Activated B cell treated with CpG ODN at 0.5 μM for 24 hours (primary cell): ENCODE data around the gene TFEB. TPM values are rescaled to one million over a fixed set of nuclear protein-coding genes. Genes with fewer than 3 reads are reported as not detected.

Experiments used
- ATAC-seq: fragments of 200-7000 bp; cut with Tn5 transposase; one replicate; pipeline ENCODE4 v1.10.0; 2021; ENCODE audit warnings: low read depth, mild to moderate bottlenecking, moderate library complexity
- CTCF ChIA-PET: fragments of 350-600 bp; sonication (Branson Sonifier 250); formaldehyde crosslinking; loops from one replicate; lab custom pipeline; 2021; ENCODE audit warnings: antibody characterized with exemption; lab: Charles Lee
- POLR2A ChIA-PET: fragments of 350-600 bp; sonication (Branson Sonifier 250); formaldehyde crosslinking; loops from one replicate; lab custom pipeline; 2021; ENCODE audit warnings: antibody characterized with exemption; lab: Charles Lee
- DNase-seq: peaks from one replicate; pipeline ENCODE4 v3.0.0; 2022
- H3K27ac Mint-ChIP-seq: one replicate; pipeline ENCODE4 v1.8.0; 2020; ENCODE audit warnings: mixed read lengths
- H3K27me3 Mint-ChIP-seq: one replicate; pipeline ENCODE4 v1.8.0; 2021; ENCODE audit warnings: mixed read lengths
- H3K36me3 Mint-ChIP-seq: one replicate; pipeline ENCODE4 v1.8.0; 2021; ENCODE audit warnings: low read depth, mixed read lengths
- H3K4me1 Mint-ChIP-seq: one replicate; pipeline ENCODE4 v1.8.0; 2021; ENCODE audit warnings: mixed read lengths
- H3K4me3 Mint-ChIP-seq: one replicate; pipeline ENCODE4 v1.8.0; 2020; ENCODE audit warnings: mild to moderate bottlenecking, mixed read lengths
- H3K9me3 Mint-ChIP-seq: one replicate; pipeline ENCODE4 v1.8.0; 2020; ENCODE audit warnings: mixed read lengths
- intact Hi-C: fragments of 100-400 bp; cut with micrococcal nuclease; formaldehyde crosslinking; loops from one replicate; pipeline ENCODE4 v1.15.1; 2024
- total RNA-seq: library from RNA; stranded (reverse); gene quantifications from 2 replicates; pipeline ENCODE4 v1.2.3, GENCODE V29; 2022
- TF ChIP-seq, protein P1 (sequence below): fragments of 200-600 bp; IDR thresholded peaks from one replicate; pipeline ENCODE4 v1.8.0; 2022; ENCODE audit warnings: antibody characterized with exemption, mild to moderate bottlenecking

The TFEB gene
- total RNA-seq, 1 donor from 2014 or later = 203 TPM

DNA sequence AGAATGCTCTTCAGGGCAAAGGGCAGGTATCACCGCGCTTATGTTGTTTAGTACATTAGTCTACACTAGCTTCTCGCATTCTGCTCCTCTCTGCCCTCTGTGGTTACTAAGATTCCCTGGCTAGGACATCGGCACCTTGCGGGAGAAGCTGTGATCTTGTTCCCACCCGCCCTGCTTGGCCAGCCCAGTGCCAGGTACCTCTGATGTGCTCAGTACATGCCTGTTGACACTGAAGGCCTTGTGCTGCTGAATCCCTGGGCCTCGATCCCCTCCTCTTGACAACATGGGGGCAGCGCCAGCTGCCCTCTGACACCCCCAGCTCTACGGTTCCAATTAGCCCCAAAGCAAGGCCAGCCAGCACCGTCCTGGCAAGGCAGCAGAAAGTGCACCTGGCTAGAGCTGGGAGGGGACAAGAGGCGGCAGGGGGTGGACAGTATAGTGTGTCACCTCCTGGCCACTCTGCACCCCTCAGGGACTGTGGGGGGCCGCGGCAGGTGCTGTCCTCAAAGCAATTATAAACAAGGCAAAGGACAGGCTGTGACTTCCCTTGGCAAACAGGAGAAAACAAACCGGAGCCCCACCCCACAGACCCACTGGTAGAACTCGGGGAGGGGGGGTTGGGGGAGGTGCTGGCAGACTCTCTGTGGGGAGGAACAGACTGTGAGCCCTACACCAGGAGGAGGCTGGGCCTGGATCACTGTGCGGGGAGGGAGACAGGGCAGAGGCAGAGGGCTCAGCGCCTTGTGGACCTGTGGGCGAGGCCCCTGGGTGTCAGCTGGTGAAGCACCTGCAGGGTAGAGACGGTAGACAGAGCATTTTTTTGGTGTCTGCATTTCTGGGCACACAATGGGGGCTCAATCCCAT lies 7.1 kb downstream of the TFEB start:
- peaks cover 91% of the 10 kb centered on the region for H3K4me1 Mint-ChIP-seq
- ATAC-seq (no peak), DNase-seq (no peak)
- CTCF ChIA-PET = interaction anchor here (0.8 to 1.8 kb wide), 3 partner anchors 21 to 316 kb away, joined by 3 to 10 read pairs (median 4); no protein-coding TSS in a partner anchor
- POLR2A ChIA-PET = interaction anchor here (0.7 to 11.9 kb wide), 2 partner anchors 16 to 203 kb away, joined by 8 to 1669 read pairs; no protein-coding TSS in a partner anchor
- peak overlapping the region; percentile 89 for H3K27ac Mint-ChIP-seq
- TF ChIP-seq, protein P1, sequence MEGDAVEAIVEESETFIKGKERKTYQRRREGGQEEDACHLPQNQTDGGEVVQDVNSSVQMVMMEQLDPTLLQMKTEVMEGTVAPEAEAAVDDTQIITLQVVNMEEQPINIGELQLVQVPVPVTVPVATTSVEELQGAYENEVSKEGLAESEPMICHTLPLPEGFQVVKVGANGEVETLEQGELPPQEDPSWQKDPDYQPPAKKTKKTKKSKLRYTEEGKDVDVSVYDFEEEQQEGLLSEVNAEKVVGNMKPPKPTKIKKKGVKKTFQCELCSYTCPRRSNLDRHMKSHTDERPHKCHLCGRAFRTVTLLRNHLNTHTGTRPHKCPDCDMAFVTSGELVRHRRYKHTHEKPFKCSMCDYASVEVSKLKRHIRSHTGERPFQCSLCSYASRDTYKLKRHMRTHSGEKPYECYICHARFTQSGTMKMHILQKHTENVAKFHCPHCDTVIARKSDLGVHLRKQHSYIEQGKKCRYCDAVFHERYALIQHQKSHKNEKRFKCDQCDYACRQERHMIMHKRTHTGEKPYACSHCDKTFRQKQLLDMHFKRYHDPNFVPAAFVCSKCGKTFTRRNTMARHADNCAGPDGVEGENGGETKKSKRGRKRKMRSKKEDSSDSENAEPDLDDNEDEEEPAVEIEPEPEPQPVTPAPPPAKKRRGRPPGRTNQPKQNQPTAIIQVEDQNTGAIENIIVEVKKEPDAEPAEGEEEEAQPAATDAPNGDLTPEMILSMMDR = no peak
- no peaks in the 10 kb centered on the region for H3K27me3 Mint-ChIP-seq
- no peaks in the 10 kb centered on the region for H3K9me3 Mint-ChIP-seq
- peak overlapping the region; percentile 88 for H3K4me3 Mint-ChIP-seq
- H3K36me3 Mint-ChIP-seq = peaks cover 46% of the 10 kb centered on the region
- intact Hi-C loops = no loop called here

DNA sequence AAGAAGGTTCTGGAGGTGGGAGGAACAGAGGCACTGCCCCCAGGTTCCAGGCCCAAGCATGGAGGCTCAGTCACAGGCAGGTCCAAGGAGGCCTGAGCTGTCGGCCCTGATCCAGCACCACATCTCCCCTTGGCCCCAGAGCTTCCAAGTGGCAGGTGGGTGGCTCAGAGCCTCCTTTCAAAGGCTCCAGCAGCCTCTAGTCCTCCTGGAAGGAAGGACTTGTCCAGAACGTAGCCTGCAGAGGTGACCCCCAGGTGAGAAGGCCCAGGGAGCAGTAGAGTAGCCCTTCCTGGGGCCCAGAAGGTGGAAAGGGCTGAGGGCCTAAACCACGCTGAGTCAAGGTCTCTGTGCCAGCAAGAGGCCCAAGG lies 7.7 kb downstream of the TFEB start:
- ChIA-PET POLR2A (interaction anchor here (11.9 kb wide), 1 partner anchor 16 kb away, joined by 1669 read pairs; no protein-coding TSS in a partner anchor), CTCF (interaction anchor here (0.8 kb wide), 1 partner anchor 317 kb away, joined by 3 read pairs; no protein-coding TSS in a partner anchor)
- peaks cover 93% of the 10 kb centered on the region for H3K4me1 Mint-ChIP-seq
- H3K36me3 Mint-ChIP-seq = peaks cover 49% of the 10 kb centered on the region
- DNase-seq (no peak), ATAC-seq (no peak)
- H3K27ac Mint-ChIP-seq = peak overlapping the region; percentile 89
- peak overlapping the region; percentile 88 for H3K4me3 Mint-ChIP-seq
- TF ChIP-seq, protein P1 = no peak
- intact Hi-C loops = no loop called here
- H3K9me3 Mint-ChIP-seq = no peaks in the 10 kb centered on the region
- H3K27me3 Mint-ChIP-seq = no peaks in the 10 kb centered on the region

DNA sequence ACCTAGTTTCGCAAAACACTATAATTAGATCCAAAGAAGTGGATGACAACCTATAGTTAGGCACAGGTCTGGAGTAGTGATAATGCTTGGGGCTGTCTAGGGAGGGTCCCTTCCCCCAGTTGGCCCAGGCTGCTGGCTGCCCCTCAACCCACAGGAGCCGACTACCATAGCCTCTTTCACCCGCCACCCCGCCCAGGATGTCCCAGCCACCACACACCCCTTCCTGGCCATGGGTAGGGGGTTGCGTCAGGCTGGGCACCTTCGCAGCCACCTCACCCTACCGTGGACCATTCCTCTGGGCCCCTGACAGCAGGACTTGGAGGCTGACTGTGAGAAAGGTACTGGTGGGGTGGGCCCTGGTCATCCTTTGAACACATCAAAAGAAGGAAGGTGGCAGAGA lies 8.5 kb downstream of the TFEB start:
- peak overlapping the region; percentile 88 for H3K4me3 Mint-ChIP-seq
- no peaks in the 10 kb centered on the region for H3K9me3 Mint-ChIP-seq
- ATAC-seq (no peak), DNase-seq (no peak)
- intact Hi-C loops = no loop called here
- peaks cover 97% of the 10 kb centered on the region for H3K4me1 Mint-ChIP-seq
- peak overlapping the region; percentile 89 for H3K27ac Mint-ChIP-seq
- peaks cover 45% of the 10 kb centered on the region for H3K36me3 Mint-ChIP-seq
- H3K27me3 Mint-ChIP-seq = no peaks in the 10 kb centered on the region
- POLR2A ChIA-PET = interaction anchor here (1.4 to 29.1 kb wide), 4 partner anchors 6 to 23 kb away, joined by 6 to 1669 read pairs (median 1110); partner anchors contain the start of gene TFEB
- TF ChIP-seq, protein P1 = no peak
- CTCF ChIA-PET = no interaction called here

DNA sequence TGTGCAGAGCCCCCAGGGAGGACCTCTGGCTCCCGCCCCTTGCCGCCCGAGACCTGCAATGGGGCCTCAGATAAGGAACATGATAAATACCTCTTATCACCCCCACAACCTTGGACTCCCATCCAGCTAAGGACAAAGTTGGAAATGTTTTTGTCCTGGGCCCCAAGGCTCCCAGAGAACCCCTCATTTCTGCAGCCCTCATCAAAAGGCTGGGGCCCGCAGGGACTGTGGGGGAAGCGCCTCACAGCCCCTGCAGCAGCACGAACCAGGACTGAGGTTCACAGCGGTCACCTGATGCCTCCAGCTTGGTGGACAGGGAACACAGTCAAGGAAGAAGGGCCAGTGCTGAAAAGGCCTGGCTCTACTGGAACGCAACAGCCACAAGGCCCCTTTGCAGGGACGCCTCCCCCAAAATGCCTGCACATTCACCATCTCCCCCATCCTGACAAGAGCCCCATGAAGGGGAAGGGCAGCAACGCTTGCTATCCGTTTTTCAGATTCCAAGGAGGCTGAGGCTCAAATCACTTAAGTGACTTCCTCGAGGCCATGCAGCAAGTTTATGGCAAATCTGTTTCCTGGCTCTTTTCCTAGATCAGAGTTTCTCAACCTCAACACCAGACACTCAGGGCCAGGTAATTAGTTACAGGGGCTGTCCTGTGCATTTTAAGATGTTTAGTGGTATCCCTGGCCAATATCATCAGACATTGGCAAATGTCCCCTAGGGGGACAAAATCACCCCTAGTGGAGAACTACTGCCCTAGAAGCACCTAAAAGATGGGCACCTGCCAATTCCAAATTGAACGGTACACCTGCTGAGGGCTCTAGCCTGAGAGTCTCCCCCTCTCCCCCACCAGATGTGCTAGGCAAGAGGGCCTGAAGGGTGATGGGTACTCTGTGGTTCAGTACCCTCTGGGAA lies 10.6 kb downstream of the TFEB start:
- TF ChIP-seq, protein P1 = no peak
- DNase-seq = no peak
- Mint-ChIP-seq H3K36me3 (peaks cover 37% of the 10 kb centered on the region), H3K27ac (peak overlapping the region; percentile 99), H3K4me3 (peak overlapping the region; percentile 92), H3K4me1 (peaks cover 98% of the 10 kb centered on the region), H3K9me3 (no peaks in the 10 kb centered on the region), H3K27me3 (no peaks in the 10 kb centered on the region)
- POLR2A ChIA-PET = interaction anchor here (0.6 to 29.1 kb wide), 8 partner anchors 8 to 324 kb away, joined by 3 to 1669 read pairs (median 8); partner anchors contain the start of genes TFEB and USP49
- CTCF ChIA-PET = interaction anchor here (1.2 to 6.1 kb wide), 6 partner anchors 8 to 19 kb away, joined by 3 to 81 read pairs (median 9); no protein-coding TSS in a partner anchor
- intact Hi-C loops = no loop called here
- ATAC-seq = no peak
